Stomach (tissue), 4 donors: ENCODE measurements around the gene REPS2.

Source experiments
- CTCF ChIP-seq, 7 experiments: fragments of 450-650 bp in 4 of 7; fragments of 200-600 bp in 3 of 7; sonication (generic) in 3 of 7; IDR thresholded peaks; one replicate each; pipeline ENCODE4 v1.5.1; 2016 to 2019; ENCODE audit warnings: antibody characterized with exemption in 7 of 7, control low read depth in 2 of 7, mild to moderate bottlenecking in 1 of 7
- POLR2A ChIP-seq, 4 donors: fragments of 450-650 bp; IDR thresholded peaks; one replicate each; pipeline ENCODE4 v1.6.1; 2016; ENCODE audit warnings: antibody characterized with exemption in 4 of 4, control low read depth in 2 of 4, mild to moderate bottlenecking in 1 of 4, moderate library complexity in 1 of 4

GRCh38 chrX:17164941-17165340, 218.5 kb downstream of the REPS2 start:
- no peak for TF ChIP-seq CTCF (IDR thresholded peaks at IDR 0.05)
- TF ChIP-seq POLR2A (IDR thresholded peaks at IDR 0.05) = no peak
